ENCODE data around the gene SCMH1.

Gene SCMH1

GRCh38 chr1:41241354-41241748, 755 bp downstream of the SCMH1 start:
- DNase-seq (ENCODE audit: low spot score), result peak; percentile 83

GRCh38 chr1:41240781-41241353, 1.2 kb downstream of the SCMH1 start:
- DNase-seq (ENCODE audit: low spot score), result no peak
- TF ChIP-seq CTCF (IDR thresholded peaks at IDR 0.05), result no peak

More at GRCh38 chr1:41241354-41241748, 755 bp downstream of the SCMH1 start:
- peak overlapping the region; percentile 96 to 99 for H3K27ac ChIP-seq
- no peak for TF ChIP-seq CTCF (IDR thresholded peaks at IDR 0.05)
- H3K4me3 ChIP-seq, result peak overlapping the region; percentile 82

GRCh38 chr1:41239988-41240610, 2.0 kb downstream of the SCMH1 start:
- TF ChIP-seq CTCF (IDR thresholded peaks at IDR 0.05), result no peak
- Histone ChIP-seq H3K4me3 (no peak overlapping the region), H3K27ac (no peak overlapping the region)

More at GRCh38 chr1:41240781-41241353, 1.2 kb downstream of the SCMH1 start:
- Histone ChIP-seq H3K27ac (peak overlapping the region; percentile 96 to 99), H3K4me3 (peak overlapping the region; percentile 82)

GRCh38 chr1:41238311-41238988, 3.7 kb downstream of the SCMH1 start:
- Histone ChIP-seq H3K4me3 (no peak overlapping the region), H3K27ac (no peak overlapping the region)
- TF ChIP-seq CTCF (IDR thresholded peaks at IDR 0.05), result no peak
- no peak for DNase-seq (ENCODE audit: low spot score)

More at GRCh38 chr1:41239988-41240610, 2.0 kb downstream of the SCMH1 start:
- no peak for DNase-seq (ENCODE audit: low spot score)

- no peak for DNase-seq (ENCODE audit: low spot score)
These were observed 5.3 kb downstream of the SCMH1 start for GRCh38 chr1:41236781-41237180.

GRCh38 chr1:41235893-41236292, 6.2 kb downstream of the SCMH1 start:
- H3K4me3 ChIP-seq, result no peak overlapping the region
- no peak for TF ChIP-seq CTCF (IDR thresholded peaks at IDR 0.05)
- no peak for DNase-seq (ENCODE audit: low spot score)
- H3K27ac ChIP-seq, result no peak overlapping the region

More at GRCh38 chr1:41236781-41237180, 5.3 kb downstream of the SCMH1 start:
- Histone ChIP-seq H3K4me3 (no peak overlapping the region), H3K27ac (no peak overlapping the region)
- TF ChIP-seq CTCF (IDR thresholded peaks at IDR 0.05), result no peak
